TTC549 (cell line): ENCODE measurements around the gene ATXN7L3B.

Experiments used
- FAIRE-seq: peaks from 2 replicates; lab custom pipeline; 2012; peaks lifted over from hg19 to GRCh38; lab: Jason Lieb, UNC

ATXN7L3B gene

DNA sequence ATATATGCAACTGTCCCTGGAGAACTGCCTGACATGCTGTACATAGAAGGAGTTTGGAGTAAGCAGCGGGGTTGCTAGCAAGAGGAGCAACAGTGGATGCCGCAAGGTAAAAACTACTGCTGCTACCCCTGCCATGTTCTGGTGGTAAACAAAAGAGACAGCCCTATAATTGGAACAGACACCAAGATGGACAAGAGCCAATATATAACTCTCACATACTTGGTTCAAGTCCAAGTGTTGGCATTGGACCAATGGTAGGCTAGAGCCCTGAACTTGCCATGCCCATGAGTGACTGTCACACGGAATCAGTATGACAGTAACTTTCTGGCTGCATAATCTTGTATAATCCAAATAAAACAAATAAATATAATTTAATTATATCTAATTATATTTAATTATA, 13.7 kb downstream of the ATXN7L3B start:
- FAIRE-seq, result no peak

GRCh38 chr12:74552201-74552600, 14.6 kb downstream of the ATXN7L3B start:
- no peak for FAIRE-seq

- FAIRE-seq, result no peak
Observed at GRCh38 chr12:74559728-74560127, 22.1 kb downstream of the ATXN7L3B start.

- FAIRE-seq, result no peak
Observed at GRCh38 chr12:74563927-74564326, 26.3 kb downstream of the ATXN7L3B start.

DNA sequence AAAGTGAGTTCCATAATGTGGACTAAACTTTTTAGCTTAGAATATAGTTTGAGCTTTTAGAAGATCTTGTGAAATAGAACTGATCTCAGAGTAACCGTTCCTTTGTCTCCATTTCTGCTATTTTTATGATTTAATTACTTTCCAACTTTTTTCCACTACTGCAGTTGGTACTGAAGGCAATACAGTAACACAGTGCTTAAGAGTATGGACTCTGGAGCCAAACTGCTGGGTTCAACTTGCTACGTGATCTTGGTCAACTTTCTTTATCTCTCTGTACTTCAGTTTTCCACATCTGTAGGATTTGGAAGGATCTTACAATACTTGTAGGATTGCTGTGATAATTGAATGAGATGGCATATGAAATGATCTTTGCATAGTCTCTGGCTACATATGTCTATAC, 40.9 kb downstream of the ATXN7L3B start:
- FAIRE-seq, result no peak

- FAIRE-seq, result no peak
Observed at GRCh38 chr12:74579446-74579845, 41.8 kb downstream of the ATXN7L3B start.

GRCh38 chr12:74579981-74580380, 42.3 kb downstream of the ATXN7L3B start:
- FAIRE-seq, result no peak

- FAIRE-seq, result no peak
Observed at GRCh38 chr12:74581439-74581838, 43.8 kb downstream of the ATXN7L3B start.

DNA sequence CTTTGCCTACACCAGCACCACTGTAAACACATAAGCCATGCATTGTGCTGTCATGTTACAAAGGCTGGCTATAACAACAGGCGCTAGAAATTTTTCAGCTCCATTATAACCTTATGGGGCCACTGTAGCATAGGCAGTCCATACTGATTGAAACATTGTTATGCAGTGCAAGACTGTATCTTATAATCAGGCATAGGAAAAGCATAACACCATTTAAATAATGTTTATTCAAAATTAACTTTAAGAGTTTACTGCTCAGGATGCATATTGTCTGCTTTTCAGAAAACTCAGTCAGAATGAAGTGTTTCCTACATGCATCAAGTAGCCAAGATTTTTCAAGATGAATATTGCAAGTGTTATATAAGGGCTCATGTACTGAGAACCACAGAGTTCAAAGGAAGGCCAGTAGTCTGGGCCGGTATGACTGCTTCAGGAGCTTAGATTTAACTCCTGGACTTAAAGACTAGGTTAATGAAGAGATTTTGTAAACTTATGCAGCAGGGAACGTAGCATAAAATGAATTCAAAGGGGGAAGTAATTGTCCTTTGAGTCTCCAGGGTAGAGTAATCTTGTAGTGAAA, 46.9 kb downstream of the ATXN7L3B start:
- no peak for FAIRE-seq

GRCh38 chr12:74586251-74586650, 48.6 kb downstream of the ATXN7L3B start:
- no peak for FAIRE-seq
